GM19023 (cell line): Measurements from ENCODE around the gene SLC2A13.
"Not testable (repeated sequence)": the region's sequence is repeated elsewhere in the genome, so short reads cannot be mapped to it uniquely, and the experiment has no call there.

Experiments
- ATAC-seq: cut with Tn5 transposase; IDR thresholded peaks from one replicate; pipeline ENCODE4 v1.9.1; 2021; ENCODE audit warnings: mild to moderate bottlenecking, moderate library complexity; ENCODE audit not compliant: unreplicated experiment

Gene SLC2A13

DNA sequence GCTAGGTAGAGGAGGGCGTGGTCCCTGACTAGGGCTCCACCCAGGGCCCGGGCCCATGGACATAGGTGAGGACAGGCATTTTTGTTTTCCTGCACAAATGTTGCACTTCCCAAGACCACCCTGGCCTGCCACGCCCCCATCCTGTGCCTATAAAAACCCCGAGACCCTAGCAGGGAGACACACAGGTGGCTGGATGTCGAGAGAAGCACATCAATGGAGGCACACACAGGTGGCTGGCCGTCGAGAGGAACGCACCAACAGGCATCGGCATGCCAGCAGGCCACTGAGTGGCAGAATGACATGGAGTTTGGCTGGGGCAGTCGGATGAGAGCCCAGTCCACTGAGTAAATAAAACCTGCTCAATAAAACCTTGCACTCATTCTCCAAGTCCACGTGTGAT, 328.4 kb downstream of the SLC2A13 start:
- ATAC-seq = no peak

DNA sequence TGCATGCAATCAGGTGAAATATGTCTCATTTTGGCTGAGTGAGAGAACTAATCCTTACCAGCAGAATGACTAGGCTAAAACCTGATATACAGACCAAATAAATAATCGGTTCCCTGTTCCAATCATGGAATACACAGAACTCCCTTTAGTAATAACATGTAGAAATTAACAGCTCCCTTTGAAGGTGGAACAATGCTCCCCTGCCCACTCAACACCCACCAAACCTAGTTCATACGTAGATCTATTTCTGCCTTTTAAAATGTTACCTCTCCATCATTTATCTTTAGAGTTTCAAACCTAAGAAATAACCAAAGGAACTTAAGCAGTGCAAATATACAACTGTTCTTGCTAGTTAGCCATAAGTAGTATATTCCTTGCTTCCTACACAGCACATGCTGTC, 332.6 kb downstream of the SLC2A13 start:
- ATAC-seq = no peak

DNA sequence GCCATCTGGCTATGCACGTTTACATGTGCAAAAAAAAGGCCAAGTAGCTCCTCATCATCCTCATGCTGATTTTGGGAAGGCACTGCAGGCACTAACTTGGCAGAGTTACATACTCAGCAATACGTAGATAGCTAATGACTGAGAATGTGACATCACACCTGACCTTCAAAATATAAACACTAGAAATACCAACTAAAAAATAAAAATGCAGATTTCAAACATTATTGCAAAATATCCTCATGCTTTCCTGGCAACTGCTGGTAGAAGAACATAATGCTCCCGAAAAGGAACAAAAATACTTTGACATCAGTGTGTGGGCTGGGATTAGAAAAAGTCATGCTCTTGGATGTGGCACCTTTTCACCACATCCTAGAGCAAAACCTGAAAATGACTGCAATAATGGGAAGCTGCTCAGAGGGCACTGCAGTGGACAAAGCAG, 333.0 kb downstream of the SLC2A13 start:
- no peak for ATAC-seq

DNA sequence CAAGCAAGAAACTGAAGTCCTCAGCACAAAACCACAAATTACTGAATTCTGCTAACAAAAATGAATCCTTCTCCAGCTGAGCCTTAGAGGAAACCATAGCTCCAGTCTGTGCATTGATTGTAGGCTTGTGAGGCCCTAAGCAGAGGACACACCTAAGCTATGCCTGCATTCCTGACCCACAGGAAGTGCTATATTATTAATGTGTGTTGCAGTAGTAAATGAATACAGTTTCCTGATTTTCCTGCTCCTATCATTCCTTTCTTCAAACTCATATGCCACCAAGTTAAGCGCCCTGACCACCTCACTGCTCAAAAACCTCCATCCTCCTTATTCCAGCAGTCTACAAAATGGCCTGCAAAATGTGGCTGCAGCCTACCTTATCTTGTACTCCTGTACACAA, 334.4 kb downstream of the SLC2A13 start:
- ATAC-seq = no peak

DNA sequence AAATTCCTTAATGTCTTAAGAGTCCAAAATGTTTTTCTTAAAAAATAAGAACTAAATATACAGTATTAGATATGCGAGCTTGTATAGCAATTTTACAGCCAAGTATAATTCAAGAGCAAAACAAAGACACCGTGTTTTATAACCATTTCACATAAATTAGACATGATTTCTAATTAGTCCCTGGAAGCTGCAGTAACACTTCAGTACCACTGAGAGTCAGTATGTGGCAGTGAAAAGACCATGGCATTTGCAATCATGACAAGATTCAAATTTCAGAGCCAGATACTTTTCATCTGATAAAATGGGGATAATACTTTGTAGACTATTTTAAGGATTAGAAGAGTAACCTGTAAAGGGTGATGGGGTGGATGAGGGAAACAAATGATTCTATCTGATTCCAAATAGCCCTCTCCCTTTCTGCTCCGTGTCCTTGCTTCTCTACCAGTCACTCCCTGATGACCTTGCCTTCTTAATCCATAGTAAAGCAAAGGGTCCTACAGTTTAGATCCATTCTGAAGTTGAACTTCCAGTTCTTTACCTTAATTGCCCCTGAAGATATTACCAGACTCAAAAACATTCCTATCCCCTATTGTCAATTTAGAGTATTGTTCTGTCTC, 340.8 kb downstream of the SLC2A13 start:
- ATAC-seq = no peak

DNA sequence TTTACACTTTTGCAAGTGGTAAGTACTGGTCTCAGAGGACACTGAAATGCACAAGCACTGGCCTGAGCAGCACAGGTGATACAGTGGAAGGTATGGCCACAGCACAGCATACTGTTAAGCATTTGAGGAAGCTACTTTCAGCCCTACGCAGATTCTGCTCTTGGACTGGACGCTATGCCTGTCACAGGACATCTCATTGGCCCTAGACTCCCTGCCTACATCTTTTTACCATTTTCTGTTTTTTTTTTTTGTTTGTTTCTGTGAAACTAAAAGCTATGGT, 342.1 kb downstream of the SLC2A13 start:
- ATAC-seq = no peak

DNA sequence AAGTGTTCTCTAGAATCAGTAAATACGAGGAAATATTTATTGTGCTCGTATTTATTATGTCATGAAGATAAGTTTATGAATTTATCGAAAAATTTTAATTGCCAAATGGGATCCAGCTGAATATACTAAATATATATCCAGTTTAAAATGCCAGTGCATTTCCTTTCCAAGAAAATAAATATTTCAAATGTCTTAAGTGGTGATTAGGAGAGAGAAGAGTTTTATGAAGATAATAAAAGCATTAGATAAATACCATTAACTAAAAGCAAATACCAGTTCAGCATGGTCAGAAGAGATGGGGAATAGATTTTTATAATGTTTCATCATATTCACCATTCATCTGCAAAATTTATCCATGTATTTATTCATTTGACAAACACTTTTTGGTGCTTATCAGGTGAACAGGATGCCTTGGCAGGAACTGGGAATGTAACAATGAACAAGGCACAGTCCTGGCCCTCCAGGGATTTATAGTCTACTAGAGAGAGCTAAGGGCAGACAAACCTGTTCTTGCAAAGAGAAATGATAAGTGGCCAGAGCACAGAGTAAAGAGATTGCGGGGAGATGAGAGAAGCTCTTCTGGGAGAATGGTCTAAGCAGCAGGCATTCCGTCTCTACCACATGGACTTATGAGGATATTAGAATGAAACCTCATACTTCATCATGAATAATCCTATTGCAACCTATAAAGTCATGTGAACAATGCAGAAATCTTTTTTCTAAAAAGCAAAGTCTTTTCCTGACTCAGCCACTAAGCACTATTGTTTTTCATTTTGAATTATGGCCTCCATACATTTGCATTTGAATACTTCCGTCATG, 342.6 kb downstream of the SLC2A13 start:
- ATAC-seq = no peak

DNA sequence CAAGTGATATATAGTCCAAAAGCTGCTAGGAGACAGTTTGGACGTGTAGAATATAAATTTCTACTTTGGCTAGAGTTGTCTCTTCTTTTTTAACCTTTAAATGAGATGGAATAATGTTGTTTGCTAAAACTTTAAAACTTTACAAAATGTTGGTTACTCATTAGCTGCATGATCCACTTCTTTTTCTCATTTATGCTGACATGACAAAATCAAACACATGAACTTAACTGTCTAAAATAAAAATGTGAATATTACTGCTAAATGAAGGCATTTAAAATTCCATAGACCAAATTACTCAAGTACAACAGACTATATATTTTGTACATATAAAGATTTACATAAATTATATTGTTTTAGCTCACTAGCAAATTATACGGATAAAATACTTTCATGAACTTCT, 350.4 kb downstream of the SLC2A13 start:
- ATAC-seq = no peak

DNA sequence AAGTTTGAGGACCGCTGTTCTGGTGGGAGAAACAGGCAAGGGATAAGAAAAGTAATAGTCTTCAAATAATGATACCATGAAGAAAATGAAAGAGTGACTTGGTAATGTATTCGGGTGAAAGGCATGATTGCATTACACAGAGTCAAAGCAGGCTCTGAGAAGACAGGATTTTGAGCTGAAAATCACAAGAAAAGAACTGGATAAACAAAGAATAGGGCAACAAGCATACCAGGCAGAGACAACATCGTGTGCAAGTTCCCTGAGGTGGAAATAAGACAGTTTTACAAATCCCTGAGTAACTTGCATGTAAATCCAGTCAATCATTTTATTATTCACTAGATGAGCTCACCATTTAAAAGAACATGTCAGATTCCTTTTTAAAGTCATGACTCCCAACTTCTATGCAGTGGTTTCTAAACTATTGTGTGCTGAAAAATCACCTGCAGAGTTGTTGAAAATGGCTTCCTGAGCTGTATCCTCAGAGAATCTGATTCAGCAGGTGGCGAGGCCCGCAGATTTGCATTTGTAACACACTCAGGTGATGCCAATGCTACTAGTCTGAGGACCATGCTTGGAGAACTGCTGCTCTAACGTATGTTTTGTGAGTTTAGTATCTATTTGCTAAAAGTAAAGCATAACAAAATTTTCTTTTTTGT, 353.3 kb downstream of the SLC2A13 start:
- no peak for ATAC-seq

DNA sequence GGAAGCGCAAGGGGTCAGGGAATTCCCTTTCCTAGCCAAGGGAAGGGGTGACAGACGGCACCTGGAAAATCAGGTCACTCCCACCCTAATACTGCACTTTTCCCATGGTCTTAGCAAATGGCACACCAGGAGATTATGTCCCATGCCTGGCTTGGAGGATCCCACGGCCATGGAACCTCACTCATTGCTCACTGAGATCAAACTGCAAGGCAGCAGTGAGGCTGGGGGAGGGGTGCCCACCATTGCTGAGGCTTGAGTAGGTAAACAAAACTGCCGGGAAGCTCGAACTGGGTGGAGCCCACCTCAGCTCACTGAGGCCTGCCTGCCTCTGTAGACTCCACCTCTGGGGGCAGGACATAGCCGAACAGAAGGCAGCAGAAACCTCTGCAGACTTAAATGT, 359.7 kb downstream of the SLC2A13 start:
- not testable (repeated sequence) for ATAC-seq

DNA sequence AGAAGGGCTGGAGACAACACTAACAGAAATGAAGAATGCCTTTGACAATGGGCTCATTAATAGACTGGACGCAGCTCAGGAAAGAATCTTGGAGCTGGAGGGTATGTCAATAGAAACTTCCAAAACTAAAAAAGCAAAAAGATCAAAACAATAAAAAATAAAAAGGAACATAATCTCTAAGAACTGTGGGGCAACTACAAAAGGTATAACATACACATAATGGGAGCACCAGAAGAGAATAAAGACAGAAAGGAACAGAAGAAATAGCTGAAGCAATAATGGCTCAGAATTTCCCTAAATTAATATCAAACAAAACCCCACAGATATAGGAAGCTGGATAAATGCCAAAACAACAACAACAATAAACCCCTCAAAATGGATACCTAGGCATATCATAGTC, 362.2 kb downstream of the SLC2A13 start:
- no peak for ATAC-seq

DNA sequence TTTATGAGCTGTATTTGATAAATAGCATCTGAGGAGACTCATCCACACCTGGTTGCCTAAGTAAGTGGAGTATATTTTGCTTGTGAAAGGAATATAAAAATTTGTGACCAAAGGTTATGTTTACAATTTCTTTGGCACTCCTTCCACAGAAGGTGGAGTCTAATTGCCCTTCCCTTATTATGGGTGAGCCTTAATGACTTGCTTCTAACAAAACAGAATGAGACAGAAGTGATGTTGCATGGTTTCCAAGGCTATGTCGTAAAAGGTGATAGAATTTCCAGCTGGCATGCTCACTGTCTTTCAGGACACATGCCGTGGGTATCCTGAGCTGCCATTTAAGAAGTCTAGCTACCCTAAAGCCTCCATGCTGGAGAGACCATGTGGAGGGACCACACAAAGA, 369.5 kb downstream of the SLC2A13 start:
- ATAC-seq = no peak

DNA sequence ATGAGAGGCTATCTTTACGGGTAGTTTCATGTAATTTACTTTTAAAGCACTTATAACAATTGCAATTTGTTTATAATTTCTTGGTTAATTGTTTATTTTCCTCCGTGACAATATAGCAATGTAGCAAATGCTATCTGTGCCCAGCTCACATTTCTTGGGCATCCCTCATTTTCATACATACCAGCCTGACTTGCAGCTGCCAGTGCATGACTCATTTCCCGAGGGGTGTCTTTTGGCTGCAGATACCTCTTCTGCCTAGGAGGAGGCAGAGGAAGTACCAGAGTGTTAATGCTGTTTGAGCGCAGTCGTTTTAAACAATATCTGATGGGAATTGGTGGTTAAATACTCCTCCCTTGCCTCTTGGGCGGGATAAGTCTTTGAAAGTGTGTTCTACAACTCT, 382.1 kb downstream of the SLC2A13 start:
- ATAC-seq = no peak

DNA sequence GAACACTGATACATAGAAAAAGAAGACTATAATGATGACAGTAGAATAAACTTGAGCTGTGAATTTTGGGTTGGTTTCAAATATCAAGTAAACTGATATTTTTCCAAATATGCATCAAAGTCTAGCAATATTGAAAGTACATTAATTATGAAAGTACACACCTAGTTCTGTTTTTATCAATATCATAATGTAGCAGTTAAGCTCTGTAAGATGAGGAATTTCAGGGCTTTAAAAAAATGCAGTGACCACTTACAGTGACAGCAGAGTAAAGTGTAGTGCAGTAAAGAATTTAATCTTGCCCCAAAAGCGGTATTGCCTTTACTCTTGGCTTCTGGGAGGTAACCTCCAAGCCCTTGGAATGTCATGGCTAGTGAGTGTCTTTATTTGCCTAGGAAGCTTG, 383.4 kb downstream of the SLC2A13 start:
- no peak for ATAC-seq

DNA sequence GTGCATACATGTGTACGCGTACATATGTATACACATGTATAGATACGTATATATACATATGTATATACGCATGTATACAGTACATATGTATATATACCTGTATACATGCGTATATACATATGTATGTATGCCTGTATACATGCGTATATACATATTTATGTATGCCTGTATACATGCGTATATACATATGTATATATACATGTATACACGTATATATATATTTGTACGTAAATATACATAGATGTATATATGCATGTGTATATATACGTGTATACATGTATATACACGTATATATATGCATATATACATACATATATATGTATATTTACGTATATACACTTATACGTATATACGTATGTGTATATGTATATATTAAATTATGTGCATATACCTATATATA, 392.3 kb downstream of the SLC2A13 start:
- no peak for ATAC-seq

DNA sequence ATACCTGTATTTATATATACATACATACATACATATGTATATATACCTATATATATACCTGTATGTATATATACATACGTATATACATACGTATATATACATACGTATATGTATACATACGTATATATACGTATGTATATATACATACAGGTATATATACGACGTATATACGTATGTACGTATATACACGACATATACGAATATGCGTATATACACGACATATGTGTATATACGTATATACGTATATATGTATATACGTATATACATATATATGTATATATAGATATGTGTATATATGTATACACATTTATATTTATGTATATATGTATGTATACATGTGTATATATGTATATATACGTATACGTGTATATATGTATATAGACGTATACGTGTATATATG, 393.5 kb downstream of the SLC2A13 start:
- ATAC-seq = no peak
